Activated naive CD8-positive, alpha-beta T cell treated with anti-CD3 and anti-CD28 coated beads, Interleukin-2, amount 10 ng/mL, durations not matched to agents 7 days and 5 days (primary cell): ENCODE results near the gene HDAC4. TPM values are rescaled to one million over a fixed set of nuclear protein-coding genes. Genes with fewer than 3 reads are reported as not detected.

ENCODE experiments used
- ATAC-seq: fragments of 150-1000 bp; cut with Tn5 transposase; one replicate; pipeline ENCODE4 v1.10.0; 2021; ENCODE audit warnings: low read depth, moderate library complexity
- POLR2A ChIA-PET: fragments of 350-600 bp; sonication (Branson Sonifier 250); formaldehyde crosslinking; loops from one replicate; lab custom pipeline; 2021; ENCODE audit warnings: antibody characterized with exemption; lab: Charles Lee
- DNase-seq: peaks from one replicate; pipeline ENCODE4 v3.0.0; 2021
- H3K27ac Mint-ChIP-seq: one replicate; pipeline ENCODE4 v1.8.0; 2022; ENCODE audit warnings: mild to moderate bottlenecking, mixed read lengths
- H3K27me3 Mint-ChIP-seq: one replicate; pipeline ENCODE4 v1.8.0; 2022; ENCODE audit warnings: mild to moderate bottlenecking, moderate library complexity, mixed read lengths
- H3K36me3 Mint-ChIP-seq: one replicate; pipeline ENCODE4 v1.8.0; 2021; ENCODE audit warnings: mild to moderate bottlenecking, mixed read lengths
- H3K4me1 Mint-ChIP-seq: one replicate; pipeline ENCODE4 v1.8.0; 2021; ENCODE audit warnings: mixed read lengths
- H3K4me3 Mint-ChIP-seq: one replicate; pipeline ENCODE4 v1.8.0; 2022; ENCODE audit warnings: mild to moderate bottlenecking, moderate library complexity, mixed read lengths
- H3K9me3 Mint-ChIP-seq: one replicate; pipeline ENCODE4 v1.8.0; 2021; ENCODE audit warnings: mixed read lengths
- total RNA-seq, 2 experiments: library from RNA; stranded (reverse); gene quantifications; one replicate each; pipeline ENCODE4 v1.2.3, GENCODE V29; 2021

HDAC4 gene
- total RNA-seq, 2 experiments from 2014 or later: 54.0 to 57.4 TPM

GRCh38 chr2:239226677-239227581 lies 173.9 kb downstream of the HDAC4 start:
- no peaks in the 10 kb centered on the region for H3K27me3 Mint-ChIP-seq
- no peak for DNase-seq
- no peak overlapping the region for H3K4me3 Mint-ChIP-seq
- peaks cover 62% of the 10 kb centered on the region for H3K4me1 Mint-ChIP-seq
- peak overlapping the region; percentile 9 for H3K27ac Mint-ChIP-seq
- H3K9me3 Mint-ChIP-seq: no peaks in the 10 kb centered on the region
- ATAC-seq: no peak
- peaks cover 10% of the 10 kb centered on the region for H3K36me3 Mint-ChIP-seq
- POLR2A ChIA-PET: interaction anchor here (1.0 kb wide), 1 partner anchor 32 kb away, joined by 3 read pairs; no protein-coding TSS in a partner anchor

GRCh38 chr2:239225871-239226561 lies 174.8 kb downstream of the HDAC4 start:
- DNase-seq (no peak), ATAC-seq (no peak)
- POLR2A ChIA-PET: no interaction called here
- H3K4me3 Mint-ChIP-seq: peak overlapping the region; percentile 40
- peaks cover 64% of the 10 kb centered on the region for H3K4me1 Mint-ChIP-seq
- peak overlapping the region; percentile 9 for H3K27ac Mint-ChIP-seq
- H3K27me3 Mint-ChIP-seq: no peaks in the 10 kb centered on the region
- H3K9me3 Mint-ChIP-seq: no peaks in the 10 kb centered on the region
- peaks cover 12% of the 10 kb centered on the region for H3K36me3 Mint-ChIP-seq

GRCh38 chr2:239225371-239225851 lies 175.4 kb downstream of the HDAC4 start:
- DNase-seq: no peak
- Mint-ChIP-seq H3K27ac (peak overlapping the region; percentile 80), H3K9me3 (no peaks in the 10 kb centered on the region), H3K27me3 (no peaks in the 10 kb centered on the region), H3K4me3 (peak overlapping the region; percentile 48), H3K36me3 (peaks cover 14% of the 10 kb centered on the region), H3K4me1 (peaks cover 61% of the 10 kb centered on the region)
- peak; percentile 35 for ATAC-seq
- POLR2A ChIA-PET: interaction anchor here (1.0 kb wide), 1 partner anchor 9 kb away, joined by 5 read pairs; no protein-coding TSS in a partner anchor

GRCh38 chr2:239224955-239225354 lies 175.9 kb downstream of the HDAC4 start:
- no peaks in the 10 kb centered on the region for H3K9me3 Mint-ChIP-seq
- H3K36me3 Mint-ChIP-seq: peaks cover 18% of the 10 kb centered on the region
- POLR2A ChIA-PET: interaction anchor here (1.0 kb wide), 1 partner anchor 8 kb away, joined by 5 read pairs; no protein-coding TSS in a partner anchor
- ATAC-seq: no peak
- peak overlapping the region; percentile 48 for H3K4me3 Mint-ChIP-seq
- no peak for DNase-seq
- no peaks in the 10 kb centered on the region for H3K27me3 Mint-ChIP-seq
- peak overlapping the region; percentile 80 for H3K27ac Mint-ChIP-seq
- peaks cover 61% of the 10 kb centered on the region for H3K4me1 Mint-ChIP-seq

GRCh38 chr2:239224199-239224570 lies 176.6 kb downstream of the HDAC4 start:
- H3K9me3 Mint-ChIP-seq: no peaks in the 10 kb centered on the region
- H3K36me3 Mint-ChIP-seq: peaks cover 24% of the 10 kb centered on the region
- no peak overlapping the region for H3K27ac Mint-ChIP-seq
- peaks cover 60% of the 10 kb centered on the region for H3K4me1 Mint-ChIP-seq
- POLR2A ChIA-PET: interaction anchor here (1.0 kb wide), 1 partner anchor 8 kb away, joined by 5 read pairs; no protein-coding TSS in a partner anchor
- ATAC-seq (no peak), DNase-seq (no peak)
- no peaks in the 10 kb centered on the region for H3K27me3 Mint-ChIP-seq
- H3K4me3 Mint-ChIP-seq: no peak overlapping the region

GRCh38 chr2:239223310-239224198 lies 177.3 kb downstream of the HDAC4 start:
- Mint-ChIP-seq H3K9me3 (no peaks in the 10 kb centered on the region), H3K36me3 (peaks cover 25% of the 10 kb centered on the region), H3K4me3 (no peak overlapping the region), H3K4me1 (peaks cover 59% of the 10 kb centered on the region), H3K27me3 (no peaks in the 10 kb centered on the region), H3K27ac (no peak overlapping the region)
- ATAC-seq (no peak), DNase-seq (no peak)
- POLR2A ChIA-PET: interaction anchor here (1.8 kb wide), 1 partner anchor 44 kb away, joined by 7 read pairs; no protein-coding TSS in a partner anchor

- Mint-ChIP-seq H3K4me3 (peak overlapping the region; percentile 75), H3K4me1 (peaks cover 57% of the 10 kb centered on the region), H3K27me3 (no peaks in the 10 kb centered on the region), H3K9me3 (no peaks in the 10 kb centered on the region), H3K27ac (peak overlapping the region; percentile 89), H3K36me3 (peaks cover 25% of the 10 kb centered on the region)
- ATAC-seq (no peak), DNase-seq (no peak)
- POLR2A ChIA-PET: interaction anchor here (1.2 to 1.8 kb wide), 2 partner anchors 44 to 178 kb away, joined by 4 to 7 read pairs; partner anchors contain the start of gene HDAC4
Measured at GRCh38 chr2:239222706-239223309, 178.0 kb downstream of the HDAC4 start.

GRCh38 chr2:239222312-239222660 lies 178.5 kb downstream of the HDAC4 start:
- H3K27ac Mint-ChIP-seq: peak overlapping the region; percentile 89
- peak; percentile 60 for ATAC-seq
- H3K4me3 Mint-ChIP-seq: peak overlapping the region; percentile 75
- H3K36me3 Mint-ChIP-seq: peaks cover 28% of the 10 kb centered on the region
- H3K27me3 Mint-ChIP-seq: no peaks in the 10 kb centered on the region
- POLR2A ChIA-PET: interaction anchor here (0.7 to 1.8 kb wide), 4 partner anchors 45 to 251 kb away, joined by 3 to 7 read pairs (median 4); partner anchors contain the start of gene HDAC4
- peaks cover 60% of the 10 kb centered on the region for H3K4me1 Mint-ChIP-seq
- no peaks in the 10 kb centered on the region for H3K9me3 Mint-ChIP-seq
- no peak for DNase-seq

GRCh38 chr2:239220981-239221396 lies 179.8 kb downstream of the HDAC4 start:
- DNase-seq (no peak), ATAC-seq (no peak)
- Mint-ChIP-seq H3K36me3 (peaks cover 27% of the 10 kb centered on the region), H3K4me1 (peaks cover 64% of the 10 kb centered on the region), H3K27me3 (no peaks in the 10 kb centered on the region), H3K27ac (peak overlapping the region; percentile 37), H3K9me3 (no peaks in the 10 kb centered on the region), H3K4me3 (no peak overlapping the region)
- POLR2A ChIA-PET: no interaction called here

- Mint-ChIP-seq H3K27ac (no peak overlapping the region), H3K36me3 (peaks cover 27% of the 10 kb centered on the region), H3K9me3 (no peaks in the 10 kb centered on the region), H3K4me1 (peaks cover 59% of the 10 kb centered on the region), H3K4me3 (no peak overlapping the region), H3K27me3 (no peaks in the 10 kb centered on the region)
- ATAC-seq: no peak
- POLR2A ChIA-PET: no interaction called here
- no peak for DNase-seq
Measured at GRCh38 chr2:239220341-239220740, 180.5 kb downstream of the HDAC4 start.

- Mint-ChIP-seq H3K27ac (peak overlapping the region; percentile 90), H3K9me3 (no peaks in the 10 kb centered on the region), H3K4me1 (peaks cover 44% of the 10 kb centered on the region), H3K36me3 (peaks cover 26% of the 10 kb centered on the region), H3K4me3 (peak overlapping the region; percentile 79), H3K27me3 (no peaks in the 10 kb centered on the region)
- DNase-seq: peak; percentile 53
- ATAC-seq: peak; percentile 95
- POLR2A ChIA-PET: interaction anchor here (0.6 to 2.0 kb wide), 6 partner anchors 8 to 1268 kb away, joined by 3 to 6 read pairs (median 4); no protein-coding TSS in a partner anchor
Measured at GRCh38 chr2:239216614-239217273, 184.1 kb downstream of the HDAC4 start.
